SK-N-SH treated with all-trans-retinoic acid at 6 μM for 48 hours (cell line): Measurements from ENCODE around the gene RNF224.

ENCODE experiments used
- ESRRG ChIP-seq: fragments of 250-450 bp; sonication (Bioruptor Pico); IDR thresholded peaks from 2 replicates; pipeline ENCODE4 v1.6.1; 2021; ENCODE audit warnings: mild to moderate bottlenecking
- RARB ChIP-seq: fragments of 250-450 bp; sonication (Bioruptor Pico); IDR thresholded peaks from 2 replicates; pipeline ENCODE4 v1.8.0; 2021; ENCODE audit warnings: mild to moderate bottlenecking, moderate library complexity
- ZFP3 ChIP-seq: fragments of 250-450 bp; sonication (Bioruptor Pico); IDR thresholded peaks from 2 replicates; pipeline ENCODE4 v1.5.0; 2020; ENCODE audit warnings: mild to moderate bottlenecking, moderate library complexity
- ZNF8 ChIP-seq: fragments of 450-650 bp; formaldehyde crosslinking; IDR thresholded peaks from 2 replicates; pipeline ENCODE4 v1.5.0; 2020; ENCODE audit warnings: mild to moderate bottlenecking, moderate library complexity

GRCh38 chr9:137228968-137229896, 1.9 kb downstream of the RNF224 start:
- no peak for TF ChIP-seq ZFP3 (CRISPR knock-in tag)
- TF ChIP-seq ZNF8 (CRISPR knock-in tag) = no peak
- no peak for TF ChIP-seq RARB (CRISPR knock-in tag)
- TF ChIP-seq ESRRG (CRISPR knock-in tag) = no peak
